Fibroblast of lung (primary cell): ENCODE data around the gene ARVCF. TPM values are rescaled to one million over a fixed set of nuclear protein-coding genes. Genes with fewer than 3 reads are reported as not detected.

ENCODE experiments used
- DNase-seq, 2 donors: peaks; one replicate each; pipeline versions ENCODE4 v3.0.0 to v3.0.0-alpha.2; 2010; ENCODE audit warnings: low read depth in 2 of 2
- H2AFZ ChIP-seq: 2 replicates; pipeline ENCODE4 v1.5.1; 2012; ENCODE audit warnings: low read length, control low read depth, inconsistent platforms
- H3K27ac ChIP-seq: 2 replicates; pipeline ENCODE4 v1.5.1; 2011; ENCODE audit warnings: low read length, control low read depth; ENCODE audit not compliant: insufficient read depth
- H3K27me3 ChIP-seq: 2 replicates; pipeline ENCODE4 v1.5.1; 2011; ENCODE audit warnings: mild to moderate bottlenecking, low read length; ENCODE audit not compliant: control insufficient read depth, insufficient read depth
- H3K36me3 ChIP-seq: 2 replicates; pipeline ENCODE4 v1.5.1; 2011; ENCODE audit warnings: low read length; ENCODE audit not compliant: control insufficient read depth, insufficient read depth
- H3K4me1 ChIP-seq: 2 replicates; pipeline ENCODE4 v1.5.1; 2011; ENCODE audit warnings: low read length; ENCODE audit not compliant: control insufficient read depth, insufficient read depth; ENCODE audit errors: extremely low read depth
- H3K4me2 ChIP-seq: 2 replicates; pipeline ENCODE4 v1.5.1; 2011; ENCODE audit warnings: low read length, control low read depth; ENCODE audit not compliant: insufficient read depth; ENCODE audit errors: extremely low read depth
- H3K4me3 ChIP-seq, 4 experiments: fragments of 200-600 bp in 1 of 4; sonication (generic) in 1 of 4; replicated peaks in 1 of 4; 2 replicates each; pipeline ENCODE4 v1.5.1; 2011 to 2016; ENCODE audit warnings: low read length in 4 of 4, low read depth in 3 of 4, mild to moderate bottlenecking in 3 of 4, control low read depth in 2 of 4, inconsistent platforms in 1 of 4, mixed read lengths in 1 of 4; ENCODE audit not compliant: insufficient read depth in 1 of 4; ENCODE audit errors: control extremely low read depth in 1 of 4
- H3K79me2 ChIP-seq: 2 replicates; pipeline ENCODE4 v1.5.1; 2012; ENCODE audit warnings: mild to moderate bottlenecking, low read length, inconsistent platforms; ENCODE audit not compliant: control insufficient read depth, insufficient read depth
- H3K9ac ChIP-seq: 2 replicates; pipeline ENCODE4 v1.5.1; 2011; ENCODE audit warnings: mild to moderate bottlenecking, low read length, control low read depth; ENCODE audit not compliant: insufficient read depth
- H3K9me3 ChIP-seq: 2 replicates; pipeline ENCODE4 v1.5.1; 2012; ENCODE audit warnings: low read depth, low read length; ENCODE audit not compliant: control insufficient read depth, insufficient read depth
- H4K20me1 ChIP-seq: 2 replicates; pipeline ENCODE4 v1.5.1; 2011; ENCODE audit warnings: low read length; ENCODE audit not compliant: control insufficient read depth, insufficient read depth; ENCODE audit errors: extremely low read depth
- EZH2 ChIP-seq: IDR thresholded peaks from 2 replicates; pipeline ENCODE4 v1.5.1; 2012; ENCODE audit warnings: low read length, control low read depth, mild to moderate bottlenecking; ENCODE audit errors: missing control alignments
- polyA plus RNA-seq, 2 donors: library from polyadenylated mRNA; depleted of rRNA in 1 of 2; stranded (reverse) in 1 of 2; unstranded in 1 of 2; fragments of >200 nt; gene quantifications; 2 replicates each; pipeline ENCODE4 v1.2.1, GENCODE V29; 2011 to 2012; ENCODE audit warnings: missing spikeins in 1 of 2
- total RNA-seq: library from RNA; depleted of rRNA; stranded (reverse); fragments of >200 nt; gene quantifications from 2 replicates; pipeline ENCODE4 v1.2.1, GENCODE V29; 2014
- TF ChIP-seq, protein P1 (sequence below), 2 donors: IDR thresholded peaks in 1 of 2; conservative IDR thresholded peaks in 1 of 2; 1 replicate in 1 of 2; 2 replicates in 1 of 2; pipeline ENCODE4 v1.5.1; 2011 to 2012; ENCODE audit warnings: low read length in 2 of 2, control low read depth in 1 of 2, inconsistent platforms in 1 of 2, low read depth in 1 of 2, mild to moderate bottlenecking in 1 of 2

ARVCF gene
- total and polyA plus RNA-seq, 2 donors (not counting 1 experiment from before 2014, with no cell fraction given) = 2.0 to 15.7 TPM

DNA sequence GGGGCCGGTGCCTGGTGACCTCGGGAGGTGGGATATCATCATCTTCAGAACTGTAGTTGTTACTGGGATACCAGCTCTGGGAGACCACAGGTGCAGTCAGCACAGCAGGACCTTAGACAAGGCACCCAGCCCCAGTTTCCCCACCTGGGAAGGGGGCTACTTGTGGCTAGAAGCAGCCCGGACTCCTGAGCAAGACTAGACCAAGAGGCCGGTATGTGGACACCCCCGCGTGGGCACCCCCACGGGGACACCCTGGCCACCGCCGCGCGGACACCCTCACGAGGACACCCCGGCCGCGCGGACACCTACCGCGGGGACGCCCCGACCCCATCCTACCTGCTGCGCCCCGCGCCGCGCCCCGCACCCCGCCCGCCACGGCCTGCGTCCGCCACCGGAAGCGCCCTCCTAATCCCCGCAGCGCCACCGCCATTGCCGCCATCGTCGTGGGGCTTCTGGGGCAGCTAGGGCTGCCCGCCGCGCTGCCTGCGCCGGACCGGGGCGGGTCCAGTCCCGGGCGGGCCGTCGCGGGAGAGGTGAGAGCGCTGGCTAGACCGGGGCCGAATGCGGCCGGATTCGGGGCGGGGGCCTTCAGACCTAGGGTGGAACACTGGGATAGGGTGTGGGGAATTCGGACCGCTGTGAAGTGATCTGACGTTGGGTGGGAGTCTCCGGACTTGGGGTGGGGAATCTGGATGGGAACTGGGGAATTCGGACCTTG is 75.1 kb downstream of the ARVCF start, which contains the start of the genes COMT and TXNRD2:
COMT (plus strand) TSS at position 408 of the 718 bp plus-strand sequence. CDS start 20,755 bp downstream, outside the sequence.
TXNRD2 (minus strand) TSS at position 454 of the 718 bp plus-strand sequence; CDS start at position 439, 15 bp downstream.
- Histone ChIP-seq H2AFZ (peak within 1 kb of the TSS; percentile 74), H3K36me3 (no peaks in the 10 kb centered on the region), H3K4me1 (peaks cover 15% of the 10 kb centered on the region), H3K79me2 (peaks cover 41% of the 10 kb centered on the region), H3K27ac (peak within 1 kb of the TSS; percentile 99), H3K9ac (peak within 1 kb of the TSS; percentile 89), H3K4me3 (peak within 1 kb of the TSS; percentile 81 to 95 (median 87)), H4K20me1 (no peaks in the 10 kb centered on the region), H3K27me3 (no peaks in the 10 kb centered on the region), H3K4me2 (peak within 1 kb of the TSS; percentile 99), H3K9me3 (no peaks in the 10 kb centered on the region)
- TF ChIP-seq EZH2 = no peak
- TF ChIP-seq, protein P1, sequence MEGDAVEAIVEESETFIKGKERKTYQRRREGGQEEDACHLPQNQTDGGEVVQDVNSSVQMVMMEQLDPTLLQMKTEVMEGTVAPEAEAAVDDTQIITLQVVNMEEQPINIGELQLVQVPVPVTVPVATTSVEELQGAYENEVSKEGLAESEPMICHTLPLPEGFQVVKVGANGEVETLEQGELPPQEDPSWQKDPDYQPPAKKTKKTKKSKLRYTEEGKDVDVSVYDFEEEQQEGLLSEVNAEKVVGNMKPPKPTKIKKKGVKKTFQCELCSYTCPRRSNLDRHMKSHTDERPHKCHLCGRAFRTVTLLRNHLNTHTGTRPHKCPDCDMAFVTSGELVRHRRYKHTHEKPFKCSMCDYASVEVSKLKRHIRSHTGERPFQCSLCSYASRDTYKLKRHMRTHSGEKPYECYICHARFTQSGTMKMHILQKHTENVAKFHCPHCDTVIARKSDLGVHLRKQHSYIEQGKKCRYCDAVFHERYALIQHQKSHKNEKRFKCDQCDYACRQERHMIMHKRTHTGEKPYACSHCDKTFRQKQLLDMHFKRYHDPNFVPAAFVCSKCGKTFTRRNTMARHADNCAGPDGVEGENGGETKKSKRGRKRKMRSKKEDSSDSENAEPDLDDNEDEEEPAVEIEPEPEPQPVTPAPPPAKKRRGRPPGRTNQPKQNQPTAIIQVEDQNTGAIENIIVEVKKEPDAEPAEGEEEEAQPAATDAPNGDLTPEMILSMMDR (conservative IDR thresholded peaks at IDR 0.05 in 1 of 2, IDR thresholded peaks at IDR 0.05 in 1 of 2; ENCODE audit: low read depth in 1 of 2, low read length in 2 of 2) = no peak
- DNase-seq = peak; percentile 59 to 62

DNA sequence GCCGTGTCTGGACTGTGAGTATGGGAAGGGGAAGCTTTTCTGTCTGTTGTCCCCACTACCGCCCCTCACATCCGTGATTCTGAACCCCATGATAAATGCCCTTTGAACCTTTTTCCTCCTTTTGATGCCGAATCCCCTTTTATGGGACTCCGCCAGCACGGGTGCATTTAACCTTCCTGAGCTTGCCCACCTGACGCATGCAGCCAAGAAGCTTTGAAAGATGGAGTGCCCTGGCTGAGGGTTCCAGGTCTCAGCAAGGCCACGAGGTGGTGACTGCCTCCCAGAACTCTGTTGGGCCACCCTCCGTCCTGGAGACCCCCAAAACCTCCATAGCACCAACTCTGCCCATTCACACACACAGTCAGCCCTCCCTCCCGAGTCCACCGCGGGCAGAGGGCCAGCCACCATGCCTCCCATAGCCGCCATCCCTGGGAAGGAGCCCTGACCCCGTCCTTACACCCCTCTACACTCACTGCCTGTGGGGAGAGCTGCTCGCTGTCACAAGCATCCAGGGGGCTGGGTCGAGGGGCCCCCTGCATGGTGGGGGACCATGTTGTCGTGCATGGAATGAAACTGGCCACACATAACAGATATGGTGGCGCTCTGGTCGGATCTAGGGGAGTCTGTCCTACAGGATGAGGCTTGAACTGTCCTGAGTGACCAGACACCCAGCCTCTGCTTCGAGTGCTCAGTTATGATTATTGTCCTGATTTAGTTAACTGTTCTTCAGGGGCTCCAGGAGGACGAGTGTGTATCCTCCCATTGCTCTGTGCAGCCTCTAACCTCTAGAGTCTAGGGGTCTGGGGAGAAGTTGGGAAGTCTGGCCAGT is 75.9 kb downstream of the ARVCF start:
- Histone ChIP-seq H3K9me3 (no peaks in the 10 kb centered on the region), H3K9ac (peak overlapping the region; percentile 89), H3K4me1 (peaks cover 15% of the 10 kb centered on the region), H2AFZ (peak overlapping the region; percentile 74), H3K4me3 (peak overlapping the region; percentile 78 to 95 (median 84)), H3K27me3 (no peaks in the 10 kb centered on the region), H3K79me2 (peaks cover 34% of the 10 kb centered on the region), H4K20me1 (no peaks in the 10 kb centered on the region), H3K27ac (peak overlapping the region; percentile 99), H3K36me3 (no peaks in the 10 kb centered on the region), H3K4me2 (peak overlapping the region; percentile 88)
- no peak for DNase-seq
- TF ChIP-seq EZH2 = no peak
- TF ChIP-seq, protein P1 (conservative IDR thresholded peaks at IDR 0.05 in 1 of 2, IDR thresholded peaks at IDR 0.05 in 1 of 2; ENCODE audit: low read depth in 1 of 2, low read length in 2 of 2) = no peak
